HG03139 (cell line): Measurements from ENCODE around the gene SMIM27.
A peak's percentile ranks its signal among the peaks of the same experiment; 100 is the strongest.
"Not testable (repeated sequence)": the region's sequence is repeated elsewhere in the genome, so short reads cannot be mapped to it uniquely, and the experiment has no call there.

ENCODE experiments used
- ATAC-seq: cut with Tn5 transposase; IDR thresholded peaks from one replicate; pipeline ENCODE4 v1.9.1; 2021; ENCODE audit not compliant: unreplicated experiment

Gene SMIM27

GRCh38 chr9:32552172-32552872, at the start of gene SMIM27, which contains the start of gene TOPORS:
Gene SMIM27 (plus strand): TSS chr9:32552327. CDS start chr9:32552435, 108 bp downstream.
Gene TOPORS (minus strand): TSS chr9:32552586. CDS start chr9:32552436, 150 bp downstream.
- ATAC-seq: peak; percentile 73

GRCh38 chr9:32502464-32502863, 49.7 kb upstream of the SMIM27 start:
- ATAC-seq: no peak

DNA sequence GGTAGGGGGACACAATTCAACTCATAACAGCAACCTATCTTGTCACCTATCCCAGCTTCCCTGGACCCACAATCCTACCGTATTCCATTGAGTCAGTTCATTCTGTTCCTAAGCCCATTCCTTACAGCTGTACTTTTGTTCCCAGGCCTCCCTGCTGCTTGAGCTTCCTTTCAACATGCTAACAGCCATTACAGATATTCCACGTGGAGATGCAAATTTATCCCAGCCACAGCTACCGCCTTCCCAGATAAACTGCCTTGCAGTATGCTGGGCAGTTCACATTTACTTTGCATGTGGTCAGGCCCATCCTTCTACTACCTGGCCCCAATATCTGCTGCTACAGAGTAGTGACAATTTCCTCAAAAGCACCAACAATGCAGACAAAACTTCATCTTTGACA, 49.1 kb upstream of the SMIM27 start:
- ATAC-seq: no peak

DNA sequence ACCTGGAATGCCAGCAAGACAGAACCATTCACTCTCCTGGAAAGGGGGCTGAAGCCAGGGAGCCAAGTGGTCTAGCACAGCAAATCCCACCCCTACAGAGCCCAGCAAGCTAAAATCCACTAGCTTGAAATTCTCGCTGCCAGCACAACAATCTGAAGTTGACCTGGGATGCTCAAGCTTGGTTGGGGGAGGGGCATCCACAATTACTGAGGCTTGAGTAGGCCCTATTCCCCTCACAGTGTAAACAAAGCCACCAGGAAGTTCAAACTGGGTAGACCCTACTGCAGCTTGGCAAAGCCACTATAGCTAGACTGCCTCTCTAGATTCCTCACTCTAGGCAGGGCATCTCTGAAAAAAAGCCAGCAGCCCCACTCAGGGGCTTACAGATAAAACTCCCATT, 43.4 kb upstream of the SMIM27 start:
- no peak for ATAC-seq

DNA sequence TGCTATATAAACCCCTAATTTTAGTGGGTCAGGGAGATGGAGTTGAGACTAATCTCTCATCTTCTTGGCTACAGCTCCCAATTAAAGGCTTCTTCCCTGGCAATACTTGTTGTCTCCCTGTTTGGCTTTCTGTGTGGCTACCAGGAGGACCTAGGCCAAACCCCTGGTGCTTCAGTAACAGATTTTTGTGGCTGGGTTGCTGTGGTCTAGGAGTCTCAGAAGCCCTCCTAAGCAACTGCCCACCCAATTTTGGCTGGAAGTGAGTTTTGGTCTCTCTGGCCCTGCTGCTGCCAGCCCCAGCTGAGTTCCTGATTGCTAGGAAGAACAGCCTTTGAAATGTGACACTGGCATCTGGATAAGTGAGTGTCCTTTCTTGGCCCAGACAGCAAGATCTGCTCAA, 35.9 kb upstream of the SMIM27 start:
- no peak for ATAC-seq

GRCh38 chr9:32518276-32518675, 33.9 kb upstream of the SMIM27 start:
- ATAC-seq: no peak

DNA sequence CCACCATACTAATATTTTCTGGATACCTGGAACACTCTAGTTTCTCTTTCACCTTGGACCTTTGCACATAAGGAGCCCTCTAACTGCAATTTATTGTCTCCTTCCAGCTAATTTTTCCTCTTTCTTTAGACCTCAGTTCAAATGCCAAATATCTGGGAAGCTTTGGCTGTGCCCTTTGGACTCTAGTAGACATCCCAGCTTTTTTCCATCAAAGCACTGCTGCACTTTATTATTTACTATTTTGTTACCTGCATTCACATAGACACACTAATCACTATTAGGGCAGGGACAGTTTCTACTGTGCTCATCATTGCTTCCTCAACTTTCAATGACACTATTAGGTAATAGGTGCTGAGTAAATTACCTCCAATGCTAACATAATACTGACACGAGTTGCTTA, 28.2 kb upstream of the SMIM27 start:
- no peak for ATAC-seq

DNA sequence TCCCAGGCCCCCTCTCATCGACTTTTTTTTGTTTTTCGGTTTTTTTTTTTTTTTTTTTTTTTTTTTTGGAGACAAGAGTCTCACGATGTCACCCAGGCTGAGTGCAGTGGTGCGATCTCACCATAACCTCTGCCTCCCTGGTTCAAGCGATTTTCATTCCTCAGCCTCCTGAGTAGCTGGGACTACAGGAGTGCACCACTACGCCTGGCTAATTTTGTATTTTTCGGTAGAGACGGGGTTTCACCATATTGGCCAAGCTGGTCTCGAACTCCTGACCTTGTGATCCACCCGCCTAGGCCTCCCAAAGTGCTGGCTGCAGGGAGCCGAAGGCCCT, 27.6 kb upstream of the SMIM27 start:
- not testable (repeated sequence) for ATAC-seq

DNA sequence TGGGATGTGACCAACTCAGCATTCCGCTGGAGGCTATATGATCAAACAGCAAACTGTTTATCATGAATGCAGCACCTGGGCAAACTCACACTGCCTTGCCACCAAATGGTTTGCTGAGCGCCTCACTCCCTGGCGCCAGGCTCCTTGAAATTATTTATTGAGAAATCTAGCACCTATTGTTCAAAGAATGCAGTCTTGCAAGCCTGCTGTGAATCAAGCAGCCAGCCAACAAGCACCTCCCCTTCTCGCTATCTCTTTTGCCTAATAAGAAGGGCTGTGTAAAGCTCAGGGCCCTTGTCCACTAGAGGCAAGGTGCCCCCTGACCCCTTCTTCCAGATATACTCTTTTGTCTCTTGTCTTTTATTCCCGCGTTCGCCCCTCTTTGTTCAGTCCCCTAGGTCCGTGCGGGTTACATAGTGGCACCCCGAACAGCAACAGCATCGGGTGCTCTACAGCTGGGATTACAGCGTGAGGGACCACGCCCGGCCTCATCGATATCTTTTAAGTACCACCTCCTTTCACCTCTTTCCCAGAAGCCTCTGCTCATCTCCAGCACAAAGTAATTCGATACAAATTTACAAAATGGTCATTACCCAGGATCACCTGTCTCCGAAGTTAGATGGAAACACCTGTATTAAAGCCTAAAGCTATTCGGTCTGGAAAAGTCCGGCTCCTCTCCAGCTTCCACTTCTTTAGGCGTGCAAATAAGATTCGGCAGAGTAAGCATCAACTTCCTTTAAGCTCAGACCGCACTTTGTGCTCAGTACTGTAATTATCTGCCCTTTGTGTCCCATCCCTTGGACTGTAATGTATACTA, 27.0 kb upstream of the SMIM27 start:
- ATAC-seq: no peak

- no peak for ATAC-seq
These were observed 26.5 kb upstream of the SMIM27 start for GRCh38 chr9:32525709-32526030.

GRCh38 chr9:32526041-32526706, 26.0 kb upstream of the SMIM27 start, which contains the start of gene RIGI:
Gene RIGI (minus strand): TSS chr9:32526196. CDS start chr9:32526166, 30 bp downstream.
- ATAC-seq: peak; percentile 61

GRCh38 chr9:32526707-32527048, 25.4 kb upstream of the SMIM27 start:
- no peak for ATAC-seq

DNA sequence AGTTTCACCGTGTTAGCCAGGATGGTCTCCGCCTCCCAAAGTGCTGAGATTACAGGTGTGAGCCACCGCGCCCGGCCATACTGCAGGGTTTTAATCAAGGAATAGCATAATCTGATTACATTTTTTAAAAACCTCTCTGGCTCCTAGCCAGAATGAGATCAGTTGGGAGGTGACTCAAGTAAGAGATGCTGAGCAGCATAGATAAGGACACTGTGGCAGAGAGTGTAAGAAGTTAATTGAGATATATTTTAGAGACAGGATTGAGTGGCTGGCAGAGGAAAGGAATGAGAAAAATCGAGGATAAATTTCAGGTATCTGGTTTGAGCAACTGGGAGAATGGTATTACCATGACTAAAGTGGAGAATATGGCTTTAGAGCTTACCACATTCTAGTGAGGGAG, 18.8 kb upstream of the SMIM27 start:
- ATAC-seq: no peak

DNA sequence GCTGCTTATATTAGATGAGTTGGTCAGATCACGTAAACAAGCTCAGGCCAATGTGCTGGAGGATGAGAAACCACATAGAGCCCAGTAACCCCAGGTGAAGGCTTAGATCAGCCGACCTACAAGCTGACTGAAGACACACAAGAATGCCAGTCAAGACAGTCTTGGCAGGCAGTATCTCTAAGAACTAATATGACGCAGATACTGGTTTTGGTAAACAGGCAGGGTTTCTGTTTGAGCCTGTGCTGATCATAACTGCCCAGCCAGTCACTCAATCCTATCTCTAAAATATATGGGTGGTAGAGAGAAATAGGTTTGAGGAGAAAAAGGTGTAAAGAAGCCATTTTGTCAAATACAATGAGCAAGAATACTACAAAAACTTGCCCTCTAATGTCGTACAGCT, 18.3 kb upstream of the SMIM27 start:
- ATAC-seq: no peak

DNA sequence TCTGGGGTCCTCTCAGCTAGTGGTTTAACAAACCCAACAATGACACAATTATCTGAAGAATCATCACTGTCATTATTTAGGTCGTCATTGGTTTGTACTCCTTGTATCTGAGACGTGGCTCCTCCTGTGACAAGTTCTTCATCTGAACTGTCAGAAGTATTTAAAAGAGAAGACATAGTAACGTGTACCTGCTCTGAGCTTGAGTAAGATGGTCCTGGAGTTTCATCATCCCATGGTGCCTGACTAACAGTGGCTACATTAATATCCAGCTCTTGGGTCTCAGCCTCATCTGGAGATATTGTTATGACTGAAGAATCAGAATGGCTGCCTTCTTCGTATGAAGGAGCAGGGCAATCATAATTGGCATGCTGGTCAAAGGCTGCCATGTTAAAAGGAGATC, 9.1 kb upstream of the SMIM27 start:
- ATAC-seq: no peak

GRCh38 chr9:32545884-32546283, 6.2 kb upstream of the SMIM27 start:
- no peak for ATAC-seq

GRCh38 chr9:32548213-32548612, 3.9 kb upstream of the SMIM27 start:
- ATAC-seq: not testable (repeated sequence)

- ATAC-seq: no peak
These were observed 2.0 kb upstream of the SMIM27 start for GRCh38 chr9:32550150-32550561.

DNA sequence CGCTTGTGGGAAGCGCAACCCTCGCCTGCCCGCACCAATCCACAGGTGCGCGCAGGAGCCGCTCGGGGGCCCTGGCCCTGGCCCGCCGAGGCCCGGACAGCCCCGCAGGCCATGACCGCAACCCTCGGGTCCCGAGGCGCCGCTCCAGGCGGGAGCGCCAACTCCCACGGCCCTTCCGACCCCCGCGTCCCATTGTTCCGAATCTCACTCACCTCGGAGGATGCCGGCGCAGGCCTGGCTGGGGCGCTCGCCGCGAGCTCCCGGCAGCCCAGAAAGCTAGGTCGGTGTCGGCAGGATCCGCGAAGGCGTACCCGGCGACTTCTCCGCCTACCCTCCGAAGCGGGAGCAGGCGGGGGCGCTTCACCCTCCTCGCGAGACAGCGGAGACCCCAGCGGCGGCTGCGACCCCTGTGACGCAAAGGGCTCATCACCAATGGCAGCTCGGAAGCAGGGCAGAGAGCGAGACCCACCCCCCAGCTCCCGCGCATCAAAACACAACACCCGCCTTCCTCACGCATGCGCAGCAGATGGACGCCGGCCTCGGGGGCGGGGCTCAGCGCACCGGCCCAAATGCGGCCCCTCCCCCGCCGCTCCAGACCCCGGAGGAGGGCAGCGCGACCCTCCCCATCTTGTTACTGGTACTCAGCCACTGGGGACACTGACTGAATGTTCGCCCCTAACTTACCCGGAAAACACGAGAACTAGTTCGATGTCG, 1.4 kb upstream of the SMIM27 start:
- peak; percentile 65 for ATAC-seq

DNA sequence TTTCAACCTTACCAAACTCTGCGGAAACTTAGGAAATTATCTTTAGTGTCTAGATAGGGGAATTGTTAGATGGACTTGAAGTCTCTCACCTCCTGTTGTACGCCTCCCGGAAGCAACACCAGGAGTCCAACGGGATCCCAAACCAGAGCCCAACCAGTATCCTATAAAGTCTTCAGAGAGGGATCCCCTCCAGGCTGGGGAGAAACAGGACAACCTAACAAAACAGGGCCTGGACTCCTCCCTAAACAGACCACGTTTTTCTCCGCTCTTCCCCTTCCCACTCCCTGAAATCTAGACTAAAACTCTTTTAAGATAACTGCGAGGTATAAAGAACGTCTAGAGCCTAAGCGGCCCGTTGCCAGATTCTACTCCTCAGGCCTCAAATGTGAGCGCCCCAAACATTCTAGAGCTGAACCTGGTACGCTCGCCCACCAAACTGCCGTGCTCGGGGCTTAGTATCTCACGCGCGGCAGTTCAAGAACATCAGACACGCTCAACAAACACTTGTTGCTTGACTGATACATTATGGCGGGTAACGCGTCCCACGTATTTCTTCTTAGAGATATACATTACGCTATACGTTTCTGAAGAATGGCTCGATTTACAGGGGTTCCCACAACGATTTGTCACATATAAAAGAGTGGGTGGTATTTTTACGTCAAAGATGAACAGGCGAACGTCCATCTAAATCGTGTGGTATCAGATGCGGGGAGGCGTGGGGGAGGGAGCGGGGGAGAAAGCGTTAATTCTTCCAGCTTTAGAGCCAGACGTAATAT, 663 bp upstream of the SMIM27 start:
- ATAC-seq: peak; percentile 0

DNA sequence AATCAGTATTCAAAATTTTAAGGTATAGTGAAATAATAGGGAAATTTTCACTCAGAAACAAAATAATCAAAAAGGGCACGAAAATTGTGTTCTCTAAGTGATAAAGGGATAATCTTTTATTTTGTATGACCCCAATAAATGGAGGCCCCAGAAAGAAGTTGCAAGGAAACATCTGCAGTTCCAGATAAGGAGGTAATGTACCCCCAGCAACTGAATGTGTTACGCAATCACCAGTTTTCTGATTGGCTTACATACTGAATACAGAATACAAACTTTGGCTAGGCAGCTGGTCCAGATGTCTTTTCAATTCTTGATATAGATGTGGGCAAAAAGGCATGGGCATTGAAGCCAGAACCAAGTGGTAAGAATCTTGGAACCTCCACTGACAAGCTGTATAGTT, 2.0 kb downstream of the SMIM27 start:
- no peak for ATAC-seq
